GM13977 (cell line): ENCODE results near the gene TEX13D.

Experiments used
- DNase-seq: peaks from one replicate; pipeline ENCODE4 v3.0.0; 2012; ENCODE audit warnings: low spot score
- in situ Hi-C: fragments of 300-500 bp; cut with MboI; formaldehyde crosslinking; loops from one replicate; pipeline ENCODE4 v1.12.0; 2022; ENCODE audit warnings: low sequenced_read_pairs, low pct_unique_long_range_greater_than_20kb, mixed read lengths, inconsistent platforms; ENCODE audit not compliant: unreplicated experiment
- TF ChIP-seq, protein P1 (sequence below): IDR thresholded peaks from 2 replicates; pipeline ENCODE4 v1.5.1; 2012; ENCODE audit warnings: mild to moderate bottlenecking, control low read depth; ENCODE audit not compliant: insufficient read depth; ENCODE audit errors: extremely low read depth, missing control alignments

The TEX13D gene

DNA sequence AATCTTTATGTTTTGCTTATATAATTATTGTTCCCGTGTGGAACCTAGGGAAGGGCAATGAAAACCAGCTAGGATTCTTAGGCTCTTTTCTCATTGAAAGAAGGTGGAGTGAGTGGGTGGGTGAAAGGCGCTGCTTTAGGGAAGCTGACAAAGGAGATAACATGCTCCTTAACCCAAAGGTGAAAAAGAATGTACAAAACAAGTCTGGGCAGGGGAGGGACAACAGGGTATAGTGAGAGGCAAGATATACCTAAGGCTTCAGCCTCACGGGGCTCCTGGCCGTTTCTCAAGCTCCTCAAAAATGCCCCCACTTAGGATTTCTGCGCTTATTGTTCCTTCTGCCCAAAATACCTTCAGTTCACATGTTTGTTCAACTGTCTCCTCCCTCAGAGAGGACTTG lies 15.7 kb downstream of the TEX13D start:
- DNase-seq: no peak
- TF ChIP-seq, protein P1, sequence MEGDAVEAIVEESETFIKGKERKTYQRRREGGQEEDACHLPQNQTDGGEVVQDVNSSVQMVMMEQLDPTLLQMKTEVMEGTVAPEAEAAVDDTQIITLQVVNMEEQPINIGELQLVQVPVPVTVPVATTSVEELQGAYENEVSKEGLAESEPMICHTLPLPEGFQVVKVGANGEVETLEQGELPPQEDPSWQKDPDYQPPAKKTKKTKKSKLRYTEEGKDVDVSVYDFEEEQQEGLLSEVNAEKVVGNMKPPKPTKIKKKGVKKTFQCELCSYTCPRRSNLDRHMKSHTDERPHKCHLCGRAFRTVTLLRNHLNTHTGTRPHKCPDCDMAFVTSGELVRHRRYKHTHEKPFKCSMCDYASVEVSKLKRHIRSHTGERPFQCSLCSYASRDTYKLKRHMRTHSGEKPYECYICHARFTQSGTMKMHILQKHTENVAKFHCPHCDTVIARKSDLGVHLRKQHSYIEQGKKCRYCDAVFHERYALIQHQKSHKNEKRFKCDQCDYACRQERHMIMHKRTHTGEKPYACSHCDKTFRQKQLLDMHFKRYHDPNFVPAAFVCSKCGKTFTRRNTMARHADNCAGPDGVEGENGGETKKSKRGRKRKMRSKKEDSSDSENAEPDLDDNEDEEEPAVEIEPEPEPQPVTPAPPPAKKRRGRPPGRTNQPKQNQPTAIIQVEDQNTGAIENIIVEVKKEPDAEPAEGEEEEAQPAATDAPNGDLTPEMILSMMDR: no peak
- in situ Hi-C loops: no loop called here

DNA sequence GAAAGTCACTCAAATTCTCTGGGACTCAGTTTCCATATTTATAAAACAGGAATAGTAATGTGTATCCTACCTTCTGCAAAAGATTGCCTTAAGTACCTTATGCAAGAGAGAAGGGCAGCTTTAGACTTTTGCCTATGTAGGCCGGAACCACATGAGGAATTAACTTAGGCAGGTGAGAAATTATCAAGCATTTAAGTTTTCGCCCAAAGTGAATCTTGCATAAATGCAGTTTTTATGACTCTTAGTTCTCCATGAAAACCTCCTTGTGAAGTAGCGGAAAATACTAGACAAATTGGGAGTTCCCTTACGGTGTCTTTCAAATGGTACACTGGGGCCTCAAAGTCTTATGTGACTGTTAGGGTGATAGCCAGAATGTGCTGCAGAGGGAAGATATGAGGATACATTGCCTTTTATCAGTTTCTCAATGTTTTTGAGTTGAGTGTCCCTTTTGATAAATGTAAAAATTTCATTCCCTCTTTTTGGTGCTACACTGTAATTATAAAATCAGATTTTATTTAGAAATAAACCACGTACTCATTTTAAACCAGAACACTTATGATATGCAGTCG lies 16.5 kb downstream of the TEX13D start:
- TF ChIP-seq, protein P1: no peak
- DNase-seq: no peak
- in situ Hi-C loops: no loop called here

DNA sequence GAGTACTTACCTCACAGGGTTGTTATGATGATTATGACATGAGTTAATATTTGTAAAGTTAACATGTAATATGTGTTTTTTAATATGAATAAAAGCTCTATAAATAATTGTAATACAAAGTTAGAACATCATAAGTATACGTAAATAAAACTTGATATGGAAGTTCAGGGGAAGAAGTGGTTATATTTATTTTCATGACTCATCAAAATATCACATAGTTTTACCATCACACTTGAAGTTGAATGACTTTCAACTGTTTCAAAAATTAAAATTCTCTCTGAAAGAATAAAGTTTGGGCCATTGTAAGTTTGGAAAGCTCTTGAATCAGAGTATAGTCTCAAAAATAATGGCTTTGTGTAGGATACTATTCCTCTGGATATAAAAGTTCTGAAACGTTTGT lies 22.2 kb downstream of the TEX13D start:
- in situ Hi-C loops: no loop called here
- no peak for DNase-seq
- TF ChIP-seq, protein P1: no peak

DNA sequence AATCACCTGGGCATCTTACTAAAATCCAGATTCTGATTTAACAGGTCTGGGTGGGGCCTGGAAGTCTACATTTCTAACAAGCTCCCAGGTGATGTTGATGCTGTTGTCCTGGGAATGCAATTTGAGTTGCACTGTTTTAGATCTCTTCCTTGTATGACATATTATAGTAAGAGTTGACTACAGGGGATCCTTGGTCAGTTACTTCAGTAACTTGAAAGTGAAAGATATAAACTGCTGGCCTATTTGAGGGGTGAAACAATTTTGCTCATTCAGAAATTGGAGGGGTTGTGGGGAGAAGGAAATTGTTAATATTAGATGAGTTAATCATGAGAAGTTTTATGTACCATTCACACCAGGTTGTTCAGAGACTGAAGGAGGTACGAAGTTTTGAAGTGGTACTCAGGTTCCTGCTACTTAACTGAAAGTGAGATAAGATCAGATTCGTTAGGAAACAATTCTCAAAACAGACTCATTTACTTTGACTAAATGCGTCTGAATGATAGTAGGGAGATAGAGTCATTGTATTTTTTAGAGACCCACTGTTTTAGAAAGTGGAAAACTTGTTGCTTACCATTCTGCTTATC lies 26.4 kb downstream of the TEX13D start:
- TF ChIP-seq, protein P1: no peak
- DNase-seq: no peak
- in situ Hi-C loops: no loop called here

DNA sequence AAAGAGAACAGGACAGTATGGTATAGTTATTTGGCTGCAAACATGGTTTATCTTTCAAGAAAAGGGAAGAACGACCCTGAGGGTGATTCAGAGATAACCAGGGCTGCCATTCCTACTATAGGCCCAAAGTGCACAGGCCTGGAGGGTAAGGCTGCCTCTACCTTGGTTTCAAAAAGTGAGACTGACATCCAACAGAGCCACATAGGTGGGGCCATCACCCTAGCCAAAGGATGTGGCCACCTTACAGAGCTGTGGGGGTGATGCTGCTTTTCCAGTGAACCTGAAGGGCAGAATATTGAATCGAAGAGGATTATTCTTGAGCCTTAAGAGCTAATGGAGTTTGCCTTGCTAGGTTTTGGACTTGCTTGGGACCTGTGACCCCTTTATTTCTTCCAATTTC lies 29.6 kb downstream of the TEX13D start:
- TF ChIP-seq, protein P1: no peak
- in situ Hi-C loops: no loop called here
- no peak for DNase-seq

DNA sequence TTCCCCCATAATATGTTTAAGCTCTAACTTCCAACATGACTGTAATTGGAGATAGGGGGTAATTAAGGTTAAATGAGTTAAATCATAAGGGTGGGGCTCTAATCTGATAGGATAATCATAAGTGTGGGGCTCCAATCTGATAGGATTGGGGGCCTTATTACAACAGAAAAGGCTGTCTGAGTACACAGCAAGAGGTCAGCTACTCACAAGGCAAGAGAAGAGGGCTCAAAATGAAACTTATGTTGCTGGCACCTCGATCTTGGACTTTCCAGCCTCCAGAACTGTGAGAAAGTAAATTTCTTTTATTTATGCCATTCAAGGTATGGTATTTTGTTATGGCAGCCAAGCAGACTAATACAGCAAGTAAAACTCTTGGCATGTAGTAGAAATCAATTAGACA lies 30.3 kb downstream of the TEX13D start:
- no peak for DNase-seq
- in situ Hi-C loops: no loop called here
- TF ChIP-seq, protein P1: no peak
